GM19467 (cell line): ENCODE measurements around the gene RBMX2.

Source experiments
- ATAC-seq: cut with Tn5 transposase; IDR thresholded peaks from one replicate; pipeline ENCODE4 v1.9.1; 2021; ENCODE audit warnings: mild to moderate bottlenecking, moderate library complexity; ENCODE audit not compliant: unreplicated experiment

The RBMX2 gene

DNA sequence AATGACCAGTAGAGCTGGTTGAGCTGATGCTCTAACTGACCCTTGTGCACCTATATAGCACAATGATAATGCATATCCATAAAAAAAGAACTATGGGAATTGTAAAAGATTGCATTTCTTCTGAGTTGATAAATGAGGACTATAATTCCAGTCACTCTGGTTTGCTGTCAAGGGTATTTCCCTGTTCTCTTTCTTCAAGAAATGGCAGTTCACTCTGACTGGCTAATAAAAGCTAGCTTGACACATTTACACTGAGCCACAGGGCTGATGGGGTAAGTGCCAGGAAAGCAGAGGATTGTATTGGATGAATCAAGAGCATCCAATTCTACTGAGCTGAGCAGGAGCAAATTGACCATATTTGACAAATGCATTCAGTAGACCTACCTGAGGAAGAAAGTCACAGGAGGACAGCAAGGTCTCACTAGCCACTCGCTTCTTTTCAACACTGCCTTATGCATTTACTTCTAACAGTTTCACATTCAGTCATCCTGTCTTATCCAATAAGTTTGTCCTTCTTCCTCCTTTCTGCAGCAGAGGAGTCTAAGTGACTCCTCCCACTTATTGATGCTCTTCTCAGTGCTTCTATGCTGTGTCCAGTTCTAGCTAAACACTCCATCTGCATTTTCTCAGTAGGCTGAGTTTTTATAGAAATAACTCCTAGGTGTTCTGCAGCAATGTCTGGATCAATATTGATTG lies 43.0 kb downstream of the RBMX2 start:
- ATAC-seq = no peak

GRCh38 chrX:130446974-130447373 lies 45.2 kb downstream of the RBMX2 start:
- no peak for ATAC-seq
